HUES6 (cell line): ENCODE measurements around the gene SLITRK3.
"Not testable (repeated sequence)": the region's sequence is repeated elsewhere in the genome, so short reads cannot be mapped to it uniquely, and the experiment has no call there.

Experiments
- H3K27ac ChIP-seq: 2 replicates; pipeline ENCODE4 v1.7.0; 2013; ENCODE audit warnings: low read depth, mild to moderate bottlenecking, low read length, inconsistent platforms
- H3K27me3 ChIP-seq: 2 replicates; pipeline ENCODE4 v1.6.1; 2013; ENCODE audit warnings: low read length; ENCODE audit not compliant: control insufficient read depth, insufficient read depth
- H3K36me3 ChIP-seq: 2 replicates; pipeline ENCODE4 v1.6.1; 2013; ENCODE audit warnings: low read length; ENCODE audit not compliant: control insufficient read depth, insufficient read depth
- H3K4me1 ChIP-seq: 2 replicates; pipeline ENCODE4 v1.6.1; 2013; ENCODE audit warnings: low read length; ENCODE audit not compliant: control insufficient read depth, insufficient read depth
- H3K4me3 ChIP-seq: 2 replicates; pipeline ENCODE4 v1.5.1; 2013; ENCODE audit warnings: low read depth, low read length
- H3K9ac ChIP-seq: one replicate; pipeline ENCODE4 v1.6.1; 2013; ENCODE audit warnings: mild to moderate bottlenecking, low read length
- H3K9me3 ChIP-seq: 2 replicates; pipeline ENCODE4 v1.6.1; 2013; ENCODE audit warnings: low read depth, low read length; ENCODE audit not compliant: control insufficient read depth, insufficient read depth

SLITRK3 gene

GRCh38 chr3:165144271-165144670 lies 51.9 kb downstream of the SLITRK3 start:
- H3K4me1 ChIP-seq, result no peaks in the 10 kb centered on the region
- H3K9me3 ChIP-seq, result no peaks in the 10 kb centered on the region
- no peaks in the 10 kb centered on the region for H3K36me3 ChIP-seq
- H3K9ac ChIP-seq, result no peak overlapping the region
- H3K27ac ChIP-seq, result no peak overlapping the region
- H3K4me3 ChIP-seq, result no peak overlapping the region
- H3K27me3 ChIP-seq, result no peaks in the 10 kb centered on the region

GRCh38 chr3:165139918-165140317 lies 56.3 kb downstream of the SLITRK3 start:
- H3K27me3 ChIP-seq, H3K27ac ChIP-seq, H3K4me1 ChIP-seq, H3K9ac ChIP-seq, H3K36me3 ChIP-seq, H3K4me3 ChIP-seq, H3K9me3 ChIP-seq: not testable (repeated sequence)
